Activated CD8-positive, alpha-beta T cell treated with anti-CD3 and anti-CD28 coated beads for 36 hours (primary cell): ENCODE measurements around the gene ANKLE1. TPM values are rescaled to one million over a fixed set of nuclear protein-coding genes. Genes with fewer than 3 reads are reported as not detected.

Experiments used
- ATAC-seq: fragments of 200-7000 bp; cut with Tn5 transposase; one replicate; pipeline ENCODE4 v1.10.0; 2021; ENCODE audit warnings: mild to moderate bottlenecking, moderate library complexity
- CTCF ChIA-PET: fragments of 350-600 bp; sonication (Branson Sonifier 250); formaldehyde crosslinking; loops from one replicate; lab custom pipeline; 2021; ENCODE audit warnings: antibody characterized with exemption; lab: Charles Lee
- POLR2A ChIA-PET: fragments of 350-600 bp; sonication (Branson Sonifier 250); formaldehyde crosslinking; loops from one replicate; lab custom pipeline; 2021; ENCODE audit warnings: antibody characterized with exemption; lab: Charles Lee
- DNase-seq: peaks from one replicate; pipeline ENCODE4 v3.0.0-alpha.2; 2020
- H3K27ac Mint-ChIP-seq: one replicate; pipeline ENCODE4 v1.8.0; 2021; ENCODE audit warnings: mild to moderate bottlenecking, mixed read lengths
- H3K27me3 Mint-ChIP-seq: one replicate; pipeline ENCODE4 v1.8.0; 2021; ENCODE audit warnings: mixed read lengths
- H3K36me3 Mint-ChIP-seq: one replicate; pipeline ENCODE4 v1.8.0; 2021; ENCODE audit warnings: low read depth, mixed read lengths
- H3K4me1 Mint-ChIP-seq: one replicate; pipeline ENCODE4 v1.8.0; 2021; ENCODE audit warnings: low read depth, mixed read lengths
- H3K4me3 Mint-ChIP-seq: one replicate; pipeline ENCODE4 v1.8.0; 2021; ENCODE audit warnings: mild to moderate bottlenecking, moderate library complexity, mixed read lengths
- H3K9me3 Mint-ChIP-seq: one replicate; pipeline ENCODE4 v1.8.0; 2021; ENCODE audit warnings: mixed read lengths
- CTCF ChIP-seq: fragments of 200-600 bp; IDR thresholded peaks from one replicate; pipeline ENCODE4 v1.8.0; 2022; ENCODE audit warnings: antibody characterized with exemption, mild to moderate bottlenecking
- intact Hi-C: fragments of 100-400 bp; cut with micrococcal nuclease; formaldehyde crosslinking; loops from one replicate; pipeline ENCODE4 v1.10.0; 2022
- total RNA-seq, 2 experiments: library from RNA; stranded (reverse); gene quantifications; one replicate each; pipeline ENCODE4 v1.2.3, GENCODE V29; 2021

The ANKLE1 gene
- total RNA-seq, 2 experiments from 2014 or later = 15.9 to 18.4 TPM

DNA sequence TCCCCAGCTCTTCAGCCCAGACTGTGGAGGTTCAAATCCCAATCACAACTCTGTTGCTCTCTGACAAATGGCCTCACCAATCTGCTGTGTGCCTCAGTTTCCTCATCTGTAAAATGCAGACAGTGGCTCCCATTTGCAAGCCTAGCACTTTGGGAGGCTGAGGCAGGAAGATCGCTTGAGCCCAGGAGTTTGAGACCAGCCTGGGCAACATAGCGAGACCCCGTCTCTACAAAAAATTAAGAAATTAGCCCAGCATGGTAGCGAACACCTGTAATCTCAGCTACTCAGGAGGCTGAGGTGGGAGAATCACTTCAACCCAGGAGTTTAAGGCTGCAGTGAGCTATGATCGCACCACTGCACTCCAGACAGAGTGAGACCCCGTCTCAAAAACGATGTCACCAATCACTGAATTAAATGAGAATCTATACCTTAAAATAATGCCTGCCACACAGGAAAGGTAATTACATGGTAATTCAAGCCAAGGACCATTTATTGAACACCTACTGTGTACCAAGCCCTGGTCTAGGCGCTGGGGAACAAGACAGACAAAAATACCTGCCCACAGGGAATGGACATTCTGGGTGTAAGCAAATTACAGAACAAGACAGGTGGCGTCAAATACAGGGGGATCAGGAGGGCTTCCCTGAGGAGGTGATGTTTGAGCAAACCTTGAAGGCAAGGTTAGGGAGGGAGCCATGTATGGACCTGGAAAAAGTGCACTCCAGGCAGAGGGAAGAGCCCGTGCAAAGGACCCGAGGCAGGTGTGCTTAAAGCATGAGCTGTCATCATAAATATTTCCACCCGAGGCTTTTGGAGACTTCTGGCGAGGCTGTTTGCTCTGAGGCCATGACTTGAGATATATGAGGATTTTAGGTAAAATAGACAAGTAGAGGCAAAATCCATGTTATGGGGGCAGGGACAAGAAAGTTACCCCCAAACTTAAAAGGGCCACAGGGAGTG lies 43.7 kb upstream of the ANKLE1 start:
- TF ChIP-seq CTCF = no peak
- Mint-ChIP-seq H3K9me3 (no peaks in the 10 kb centered on the region), H3K36me3 (peaks cover 3% of the 10 kb centered on the region), H3K4me3 (peak overlapping the region; percentile 21), H3K27ac (no peak overlapping the region), H3K4me1 (peaks cover 5% of the 10 kb centered on the region), H3K27me3 (no peaks in the 10 kb centered on the region)
- intact Hi-C loops = no loop called here
- DNase-seq (no peak), ATAC-seq (no peak)
- ChIA-PET POLR2A (interaction anchor here (2.1 to 2.2 kb wide), 2 partner anchors 12 to 23 kb away, joined by 5 to 11 read pairs; partner anchors contain the start of genes OCEL1 and USE1), CTCF (interaction anchor here (1.2 kb wide), 2 partner anchors 9 to 29 kb away, joined by 3 read pairs; no protein-coding TSS in a partner anchor)

DNA sequence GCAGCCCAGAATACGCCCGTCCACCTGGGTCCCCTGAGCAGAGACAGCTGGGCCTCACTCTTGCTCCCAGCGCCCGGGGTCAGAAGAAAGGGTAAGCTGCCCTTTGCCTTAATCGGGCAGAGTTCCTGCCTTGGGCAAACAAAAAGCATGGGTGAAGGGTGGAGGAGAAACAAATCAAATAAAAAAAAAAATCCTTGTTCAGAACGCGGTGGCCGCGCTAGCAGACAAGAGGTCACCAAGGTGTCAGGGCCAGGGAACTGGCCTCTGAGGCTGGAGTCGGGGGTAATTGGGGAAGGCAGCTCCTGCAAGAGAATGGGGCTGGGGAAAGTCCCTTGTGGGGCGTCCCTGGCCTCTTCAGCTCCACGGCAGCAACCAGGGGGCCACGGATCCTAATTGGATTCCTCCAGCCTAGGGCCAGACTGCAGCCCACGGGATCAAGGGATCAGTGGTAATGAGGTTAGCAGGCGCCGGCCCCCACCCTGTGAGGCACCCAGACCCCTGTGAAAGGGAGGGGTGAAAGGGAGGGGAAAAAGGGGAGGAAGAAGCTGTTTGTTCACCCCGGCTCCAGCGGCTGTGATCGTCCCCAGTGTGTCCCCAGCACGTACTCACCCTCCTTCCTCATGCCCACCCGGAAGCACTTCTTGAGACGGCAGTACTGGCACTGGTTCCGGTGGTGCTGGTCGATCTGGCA lies 41.5 kb upstream of the ANKLE1 start:
- CTCF ChIA-PET = interaction anchor here (0.7 to 1.0 kb wide), 2 partner anchors 9 to 20 kb away, joined by 3 read pairs; no protein-coding TSS in a partner anchor
- Mint-ChIP-seq H3K27me3 (no peaks in the 10 kb centered on the region), H3K4me1 (no peaks in the 10 kb centered on the region), H3K27ac (no peak overlapping the region), H3K9me3 (no peaks in the 10 kb centered on the region), H3K4me3 (no peak overlapping the region), H3K36me3 (no peaks in the 10 kb centered on the region)
- DNase-seq = no peak
- TF ChIP-seq CTCF = no peak
- intact Hi-C loops = no loop called here
- POLR2A ChIA-PET = interaction anchor here (1.0 kb wide), 1 partner anchor 20 kb away, joined by 3 read pairs; no protein-coding TSS in a partner anchor
- no peak for ATAC-seq

DNA sequence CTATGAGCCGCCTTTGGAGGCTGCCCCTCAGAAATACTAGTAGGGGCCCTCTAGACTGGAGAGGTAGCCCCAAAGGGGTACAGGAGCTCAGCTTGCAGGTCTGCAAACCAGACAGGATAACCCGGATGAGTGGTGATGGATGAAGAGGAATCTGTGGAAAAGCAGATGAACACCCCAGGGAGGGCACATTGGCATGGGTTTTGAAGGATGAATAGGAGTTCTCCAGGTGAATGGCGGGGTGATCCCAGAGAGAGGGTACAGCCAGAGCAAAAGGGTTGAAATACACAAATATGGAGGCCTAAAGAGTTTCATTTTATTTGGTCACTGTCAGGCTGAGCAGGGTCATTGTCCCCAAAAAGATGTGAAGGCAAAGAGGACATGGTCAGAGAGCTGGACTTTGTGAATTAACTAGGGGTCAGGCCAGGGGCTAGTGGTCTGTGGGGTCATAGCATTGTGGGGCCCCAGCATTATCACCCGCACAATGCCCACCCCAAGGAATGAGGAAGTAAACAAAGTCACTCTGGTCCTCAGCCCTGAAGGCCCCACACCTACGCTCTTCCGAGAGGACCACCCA lies 40.8 kb upstream of the ANKLE1 start:
- ChIA-PET CTCF (interaction anchor here (1.0 kb wide), 1 partner anchor 9 kb away, joined by 3 read pairs; no protein-coding TSS in a partner anchor), POLR2A (interaction anchor here (1.0 kb wide), 1 partner anchor 21 kb away, joined by 3 read pairs; no protein-coding TSS in a partner anchor)
- no peak for ATAC-seq
- no peak overlapping the region for H3K27ac Mint-ChIP-seq
- intact Hi-C loops = no loop called here
- no peak for DNase-seq
- H3K4me1 Mint-ChIP-seq = no peaks in the 10 kb centered on the region
- H3K9me3 Mint-ChIP-seq = no peaks in the 10 kb centered on the region
- H3K36me3 Mint-ChIP-seq = no peaks in the 10 kb centered on the region
- no peak overlapping the region for H3K4me3 Mint-ChIP-seq
- no peak for TF ChIP-seq CTCF
- H3K27me3 Mint-ChIP-seq = no peaks in the 10 kb centered on the region

DNA sequence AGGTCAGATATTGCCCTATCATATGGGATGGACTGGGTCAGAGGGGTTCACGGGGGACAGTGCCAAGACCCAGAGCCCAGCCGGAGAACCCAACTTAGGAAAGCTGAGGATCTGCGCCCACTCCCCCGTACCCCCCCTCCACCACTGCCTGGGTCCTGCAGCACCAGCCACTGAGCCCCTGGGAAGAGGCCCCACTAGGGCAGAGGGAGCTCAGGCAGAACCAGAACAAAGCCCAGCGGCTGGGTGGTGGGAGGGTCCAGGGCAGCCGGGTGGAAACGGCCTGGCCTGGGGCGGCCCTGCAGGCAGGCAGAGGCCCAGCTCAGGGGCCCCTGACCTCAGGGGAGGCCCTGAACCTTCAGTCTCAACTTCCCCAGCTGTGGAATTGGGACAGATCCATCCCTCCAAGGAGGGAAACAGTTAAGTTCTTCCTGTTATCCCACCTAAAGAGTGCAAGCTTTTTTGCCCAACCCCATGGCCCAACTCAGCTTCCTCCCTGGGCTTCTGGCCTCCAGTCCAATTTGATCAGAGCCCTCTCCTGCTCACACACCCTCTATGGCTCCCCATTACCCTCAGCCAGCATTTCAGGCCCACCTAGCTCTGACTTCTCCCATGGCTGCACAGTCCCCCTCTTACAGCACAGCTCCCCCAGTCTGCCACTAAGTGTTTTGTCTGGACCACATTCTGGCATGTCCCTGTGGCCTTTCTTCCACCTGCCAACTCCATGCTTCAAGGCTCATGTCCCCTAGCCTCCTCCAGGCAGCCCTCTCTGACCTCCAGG lies 39.1 kb upstream of the ANKLE1 start:
- no peak for DNase-seq
- CTCF ChIA-PET = interaction anchor here (0.9 to 2.5 kb wide), 4 partner anchors 7 to 144 kb away, joined by 3 to 11 read pairs (median 6); no protein-coding TSS in a partner anchor
- POLR2A ChIA-PET = interaction anchor here (0.6 to 1.4 kb wide), 3 partner anchors 11 to 64 kb away, joined by 3 to 4 read pairs (median 3); no protein-coding TSS in a partner anchor
- no peak for TF ChIP-seq CTCF
- no peak for ATAC-seq
- H3K27ac Mint-ChIP-seq = no peak overlapping the region
- H3K27me3 Mint-ChIP-seq = peaks cover 5% of the 10 kb centered on the region
- H3K36me3 Mint-ChIP-seq = no peaks in the 10 kb centered on the region
- peaks cover 9% of the 10 kb centered on the region for H3K4me1 Mint-ChIP-seq
- H3K9me3 Mint-ChIP-seq = no peaks in the 10 kb centered on the region
- intact Hi-C loops = no loop called here
- H3K4me3 Mint-ChIP-seq = no peak overlapping the region
